Stimulated activated CD4-positive, alpha-beta T cell treated with anti-CD3 and anti-CD28 coated beads, Interleukin-12 subunit alpha, Interleukin-12 subunit beta, amount 100 ng/mL, for 48 hours (primary cell): ENCODE results near the gene CBX2.
"Not testable (repeated sequence)": the region's sequence is repeated elsewhere in the genome, so short reads cannot be mapped to it uniquely, and the experiment has no call there.

ENCODE experiments used
- DNase-seq, 3 donors: peaks; one replicate each; pipeline ENCODE4 v3.0.0-alpha.2; 2020; ENCODE audit warnings: low read depth in 2 of 3, low spot score in 1 of 3

CBX2 gene

DNA sequence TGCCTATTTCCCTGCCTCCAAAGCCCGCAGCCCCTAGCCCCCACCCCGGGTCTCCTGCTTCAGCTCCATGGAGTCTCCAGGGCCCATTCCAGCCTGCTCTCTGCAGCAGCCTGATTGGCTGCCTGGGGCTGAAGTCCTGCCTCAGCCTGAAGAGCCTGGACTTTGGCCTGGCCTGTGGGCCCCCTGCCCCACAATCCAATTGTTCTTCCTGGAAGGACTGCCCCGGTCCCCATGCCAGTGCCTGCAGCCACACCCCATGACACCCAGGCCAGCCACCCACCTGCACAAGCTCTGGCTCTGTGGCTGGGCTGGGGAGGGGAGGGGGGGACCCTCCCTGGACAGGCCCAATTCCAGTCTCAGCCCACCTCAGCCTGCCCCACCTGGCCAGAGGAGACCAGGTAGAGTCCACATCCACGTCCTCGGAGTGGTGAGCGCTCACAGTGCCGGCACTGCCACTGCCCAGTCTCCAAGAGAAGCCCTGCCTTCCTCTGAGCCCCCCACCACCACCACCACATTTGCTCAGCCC, 34.9 kb upstream of the CBX2 start:
- DNase-seq: no peak

DNA sequence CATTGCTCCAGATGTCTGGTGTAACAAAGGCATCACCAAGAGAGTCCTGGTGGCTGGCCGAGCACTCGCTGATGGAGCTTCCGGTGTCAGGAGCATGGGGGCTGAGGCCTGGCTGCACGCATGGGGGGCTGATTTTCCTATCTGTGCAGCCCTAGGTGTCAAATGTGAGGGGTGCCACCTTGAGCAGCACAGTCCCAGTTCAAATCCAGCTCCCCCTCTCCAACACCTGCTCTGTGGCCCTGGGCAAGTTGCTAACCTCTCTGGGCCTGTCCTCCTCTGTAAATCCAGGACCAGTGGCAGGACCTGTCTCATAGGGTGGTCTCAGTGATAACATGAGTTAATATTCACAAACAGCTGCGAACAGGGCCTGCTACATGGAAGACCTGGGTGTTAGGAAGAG, 34.3 kb upstream of the CBX2 start:
- DNase-seq: no peak

DNA sequence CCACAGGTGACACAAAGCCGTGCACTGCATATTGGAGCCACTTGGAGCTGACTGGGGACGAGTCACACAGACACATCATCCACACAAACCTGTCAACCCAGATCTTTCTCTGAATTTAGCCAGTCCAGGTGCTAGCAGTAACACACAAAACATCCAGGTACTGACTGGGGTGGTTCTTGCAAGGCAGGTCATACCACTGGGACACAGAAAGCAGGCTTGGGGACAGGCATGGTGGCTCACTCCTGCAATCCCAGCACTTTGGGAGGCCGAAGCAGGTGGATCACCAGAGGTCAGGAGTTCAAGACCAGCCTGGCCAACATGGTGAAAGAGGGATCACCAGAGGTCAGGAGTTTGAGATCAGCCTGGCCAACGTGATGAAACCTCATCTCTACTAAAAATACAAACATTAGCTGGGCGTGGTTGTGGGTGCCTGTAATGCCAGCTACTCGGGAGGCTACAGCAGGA, 32.3 kb upstream of the CBX2 start:
- no peak for DNase-seq

DNA sequence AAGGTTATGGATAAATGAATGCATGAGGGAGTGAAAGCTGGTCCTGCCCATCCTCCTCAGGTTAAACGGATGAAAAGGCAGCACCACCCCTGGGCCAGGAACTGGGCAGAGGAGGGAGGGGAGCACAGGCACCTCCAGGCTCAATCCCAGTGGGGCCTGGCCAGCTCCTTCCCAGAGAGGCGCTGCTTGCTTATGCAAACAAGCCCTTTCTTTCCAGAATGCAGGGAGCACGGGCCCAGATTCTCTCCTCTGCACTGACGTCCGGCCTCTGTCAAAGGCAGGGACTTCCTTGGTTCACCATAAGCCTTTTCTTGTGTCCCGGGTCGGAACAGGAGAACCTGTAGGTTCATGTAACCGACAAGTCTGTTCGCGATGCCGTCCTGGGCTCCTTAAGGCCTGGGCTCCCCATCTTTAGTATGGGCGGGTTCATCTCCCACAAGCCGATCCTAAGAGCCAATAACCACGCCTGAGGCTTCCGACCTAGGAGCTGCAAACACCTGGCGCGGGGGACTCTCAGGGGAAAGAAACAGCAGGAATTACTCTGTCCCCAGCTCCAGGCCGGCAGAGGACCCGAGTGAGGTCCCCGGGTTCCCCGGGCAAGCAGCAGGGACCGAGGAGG, 30.9 kb upstream of the CBX2 start:
- no peak for DNase-seq

DNA sequence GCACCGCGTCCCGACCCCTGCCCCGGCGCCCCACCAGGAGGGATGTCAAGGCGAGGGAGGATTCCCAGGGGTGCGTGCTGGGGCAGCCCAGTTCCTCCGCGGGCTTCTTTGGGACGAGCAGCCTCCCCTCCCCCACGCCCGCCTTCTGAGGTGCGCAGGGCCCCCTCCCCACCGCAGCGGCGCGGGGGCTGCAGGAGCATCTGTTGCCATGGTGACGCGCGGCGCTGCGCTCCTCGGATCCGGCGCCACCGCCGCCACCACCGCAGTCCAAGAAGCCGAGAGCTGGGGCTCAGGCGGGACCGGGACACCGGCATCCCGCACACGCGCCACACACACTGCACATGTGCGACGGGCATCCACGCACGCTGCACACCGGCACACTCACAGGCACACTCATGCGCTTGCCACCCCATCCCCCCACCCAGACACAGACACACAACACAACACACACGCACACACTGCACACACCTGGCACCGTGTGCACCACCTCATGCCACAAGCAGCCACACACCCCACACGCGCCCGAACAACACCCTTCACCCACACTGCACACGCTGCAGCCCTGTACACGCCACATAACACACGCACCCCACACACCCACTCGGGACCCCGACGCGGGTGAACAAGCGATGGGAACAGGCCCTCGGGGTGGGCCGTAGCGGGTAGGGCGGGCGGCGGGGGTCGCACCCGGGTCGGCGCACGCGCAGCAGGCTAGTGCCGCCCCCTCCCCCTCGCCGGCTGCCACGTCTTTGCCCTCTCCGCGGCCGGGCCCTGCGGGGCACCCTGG, 30.2 kb upstream of the CBX2 start:
- DNase-seq: no peak

DNA sequence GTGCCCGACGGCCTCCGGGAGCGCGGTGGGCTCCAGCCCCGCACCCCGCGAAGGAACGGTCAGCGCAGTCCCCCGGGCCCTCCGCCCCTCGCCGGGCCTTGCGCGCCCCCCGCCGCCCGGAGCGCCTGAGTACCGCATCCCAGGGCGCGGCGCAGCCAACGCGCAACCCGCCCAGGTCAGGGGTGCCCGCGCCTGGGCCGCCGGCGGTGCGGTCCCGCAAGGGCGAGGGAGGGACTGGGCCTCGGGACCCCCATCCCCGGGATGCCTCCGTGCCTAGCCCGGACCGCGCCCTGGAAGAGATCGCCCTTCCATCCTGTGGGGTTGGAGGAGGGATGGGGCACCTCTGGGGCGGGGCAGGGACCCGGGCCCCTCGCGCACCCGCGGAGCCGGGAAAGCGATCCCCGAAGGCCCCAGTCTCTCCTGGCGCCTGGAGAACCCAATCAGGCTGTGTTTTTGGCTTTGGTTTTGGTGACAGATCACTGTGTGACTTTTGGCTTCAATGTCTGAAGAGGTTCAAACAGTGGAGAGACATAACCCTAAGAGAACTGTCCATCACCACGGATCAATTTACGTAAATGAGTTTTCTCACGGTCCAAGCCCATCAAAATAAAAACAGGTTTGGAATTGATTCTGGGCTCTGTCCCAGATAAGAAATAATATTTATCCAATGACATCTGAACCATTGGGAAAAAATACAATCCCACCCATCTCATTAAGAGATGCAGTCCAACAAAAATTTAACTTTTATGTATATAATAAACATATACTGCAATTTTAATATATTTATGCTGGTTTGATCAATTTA, 29.5 kb upstream of the CBX2 start:
- DNase-seq: no peak

DNA sequence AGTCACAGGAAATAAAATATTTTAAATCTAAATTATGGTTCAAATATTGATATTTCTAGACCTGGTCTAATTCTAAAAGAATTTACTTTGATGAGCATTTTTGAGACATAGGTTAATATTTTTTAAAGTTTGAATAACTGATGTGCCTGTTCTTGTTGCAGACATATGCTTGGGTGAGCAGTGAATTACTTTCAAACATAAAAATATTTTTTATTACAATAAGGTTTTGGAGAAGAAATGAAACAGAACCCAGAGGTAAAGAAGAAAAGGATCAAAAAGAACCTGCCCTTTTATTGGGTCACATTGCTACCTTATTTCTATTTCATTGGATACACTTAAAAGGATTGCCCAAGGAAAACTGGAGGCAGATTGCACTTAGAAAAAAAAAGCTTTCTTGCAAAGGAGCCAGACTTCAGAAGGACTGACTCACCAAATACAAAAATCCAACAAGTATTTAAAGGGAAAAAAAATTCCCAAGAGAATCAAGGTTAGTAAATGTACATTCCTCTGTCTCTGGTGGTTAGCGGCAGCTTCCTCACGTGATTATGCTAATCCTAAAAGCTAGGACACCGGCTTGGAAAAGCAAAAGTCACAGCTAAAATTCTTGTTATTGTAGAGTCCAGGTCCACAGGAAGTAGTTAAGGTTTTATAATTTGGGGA, 28.7 kb upstream of the CBX2 start:
- DNase-seq: no peak

DNA sequence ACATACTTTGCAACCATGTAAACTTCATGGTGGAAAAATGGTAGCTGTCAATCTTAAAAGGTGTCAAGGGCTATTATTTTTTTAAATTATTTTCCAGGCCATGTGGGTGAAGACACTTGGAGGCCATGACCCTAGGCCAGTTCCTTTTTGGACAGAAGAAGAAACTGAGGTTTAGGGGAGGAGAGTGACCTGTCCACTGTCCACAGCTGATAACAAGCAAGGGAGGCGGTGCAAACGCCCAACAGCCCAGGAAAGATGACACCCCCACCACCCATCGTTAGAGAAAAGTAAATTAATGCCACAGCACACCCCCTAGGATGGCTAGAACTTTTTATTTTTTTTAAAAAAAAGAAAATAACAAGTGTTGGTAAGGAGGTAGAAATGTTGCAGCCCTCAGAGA, 28.0 kb upstream of the CBX2 start:
- no peak for DNase-seq

DNA sequence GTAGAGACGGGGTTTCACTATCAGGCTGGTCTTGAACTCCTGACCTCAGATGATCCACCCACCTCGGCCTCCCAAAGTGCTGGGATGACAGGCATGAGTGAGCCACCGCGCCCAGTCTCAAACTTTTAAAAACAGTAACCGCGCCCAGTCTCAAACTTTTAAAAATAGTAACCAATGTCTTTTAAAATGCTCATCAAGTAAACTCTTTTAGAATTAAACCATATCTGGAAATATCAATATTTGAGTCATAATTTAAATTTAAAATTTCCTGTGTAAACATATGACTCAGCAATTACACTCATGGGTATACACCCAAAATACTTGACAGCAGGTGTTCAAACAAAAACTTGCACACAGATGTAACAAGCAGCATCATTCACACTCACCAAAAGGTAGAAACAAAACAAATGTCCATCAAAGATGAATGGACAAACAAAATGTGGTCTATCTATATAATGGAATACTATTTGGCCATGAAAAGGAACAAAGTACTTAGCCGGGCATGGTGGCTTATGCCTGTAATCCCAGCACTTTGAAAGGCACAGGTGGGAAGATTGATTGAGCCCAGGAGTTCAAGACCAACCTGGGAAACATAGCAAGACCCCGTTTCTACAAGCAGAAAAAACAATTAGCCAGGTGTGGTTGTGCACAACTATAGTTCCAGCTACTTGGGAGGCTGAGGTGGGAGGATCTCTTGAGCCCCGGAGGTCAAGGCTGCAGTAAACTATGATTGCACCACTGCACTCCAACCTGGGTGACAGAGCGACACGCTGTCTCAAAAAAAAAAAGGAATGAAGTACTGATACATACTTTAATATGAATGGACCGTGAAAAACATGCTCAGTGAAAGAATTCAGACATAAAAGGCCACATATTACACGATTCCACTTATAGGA, 27.1 kb upstream of the CBX2 start:
- DNase-seq: no peak

DNA sequence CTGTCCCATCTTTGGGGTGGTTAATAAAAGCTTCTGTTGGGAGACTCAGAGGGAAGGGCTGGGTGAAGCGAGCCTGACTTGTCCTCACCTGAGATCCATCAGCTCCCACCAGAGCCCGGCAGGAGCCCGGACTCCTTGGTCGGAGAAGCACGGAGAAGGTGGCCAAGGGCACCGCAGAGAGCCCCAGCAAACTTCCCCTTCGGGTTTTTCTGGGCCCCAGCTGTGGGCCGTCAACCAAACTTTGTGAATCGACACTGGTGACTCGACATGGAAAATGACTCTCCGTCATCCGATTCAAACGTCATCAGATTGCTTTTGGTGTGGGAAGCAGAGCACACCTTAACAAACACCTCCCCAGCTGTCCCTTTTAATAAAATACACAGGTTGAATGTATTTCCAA, 25.8 kb upstream of the CBX2 start:
- no peak for DNase-seq

DNA sequence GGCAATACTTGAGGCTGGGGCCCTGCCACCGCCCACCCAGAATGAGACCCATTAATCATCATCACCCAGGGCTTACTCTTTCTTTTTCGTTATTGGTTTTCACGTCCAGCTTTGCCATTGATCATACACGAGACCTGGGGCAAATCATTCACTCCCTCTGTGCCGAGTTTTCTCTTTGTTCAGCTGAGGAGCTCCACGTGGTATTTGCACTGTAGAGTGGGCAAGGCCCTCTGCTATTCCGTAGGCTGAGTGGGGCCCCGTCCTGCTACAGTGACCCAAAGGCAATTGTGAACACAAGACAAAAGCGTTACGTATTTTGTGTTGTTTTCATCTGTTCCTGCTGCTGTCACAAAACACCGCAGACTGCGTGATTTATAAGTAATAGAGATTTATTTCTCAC, 23.6 kb upstream of the CBX2 start:
- DNase-seq: no peak

DNA sequence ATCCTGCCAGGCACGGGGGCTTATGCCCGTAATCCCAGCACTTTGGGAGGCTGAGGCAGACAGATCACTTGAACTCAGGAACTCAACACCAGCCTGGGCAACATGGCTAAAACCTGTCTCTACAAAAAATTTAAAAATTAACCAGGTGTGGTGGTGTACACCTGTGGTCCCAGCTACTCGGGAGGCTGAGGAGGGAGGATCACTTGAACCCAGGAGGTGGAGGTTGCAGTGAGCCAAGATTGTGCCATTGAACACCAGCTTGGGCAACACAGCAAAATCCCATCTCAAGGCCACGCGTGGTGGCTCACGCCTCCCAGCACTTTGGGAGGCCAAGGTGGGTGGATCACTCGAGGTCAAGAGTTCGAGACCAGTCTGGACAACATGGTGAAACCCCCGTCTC, 23.0 kb upstream of the CBX2 start:
- not testable (repeated sequence) for DNase-seq

DNA sequence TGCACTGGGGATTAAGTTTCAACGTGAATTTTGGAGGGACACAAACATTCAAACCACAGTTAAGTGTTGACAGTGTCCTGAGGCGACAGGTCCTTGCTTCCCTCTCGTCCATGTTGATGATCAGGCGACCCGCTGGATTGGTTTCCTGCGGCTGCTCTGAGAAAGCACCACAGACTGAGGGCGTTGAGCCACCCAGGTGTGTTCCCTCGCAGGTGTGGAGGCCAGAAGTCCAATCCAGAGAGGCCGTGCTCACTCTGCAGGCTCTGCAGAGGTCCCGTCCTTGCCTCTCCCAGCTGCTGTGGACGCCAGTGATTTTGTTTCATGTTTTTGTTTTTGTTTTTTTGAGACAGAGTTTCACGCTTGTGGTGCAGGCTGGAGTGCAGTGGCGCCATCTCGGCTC, 22.4 kb upstream of the CBX2 start:
- no peak for DNase-seq

DNA sequence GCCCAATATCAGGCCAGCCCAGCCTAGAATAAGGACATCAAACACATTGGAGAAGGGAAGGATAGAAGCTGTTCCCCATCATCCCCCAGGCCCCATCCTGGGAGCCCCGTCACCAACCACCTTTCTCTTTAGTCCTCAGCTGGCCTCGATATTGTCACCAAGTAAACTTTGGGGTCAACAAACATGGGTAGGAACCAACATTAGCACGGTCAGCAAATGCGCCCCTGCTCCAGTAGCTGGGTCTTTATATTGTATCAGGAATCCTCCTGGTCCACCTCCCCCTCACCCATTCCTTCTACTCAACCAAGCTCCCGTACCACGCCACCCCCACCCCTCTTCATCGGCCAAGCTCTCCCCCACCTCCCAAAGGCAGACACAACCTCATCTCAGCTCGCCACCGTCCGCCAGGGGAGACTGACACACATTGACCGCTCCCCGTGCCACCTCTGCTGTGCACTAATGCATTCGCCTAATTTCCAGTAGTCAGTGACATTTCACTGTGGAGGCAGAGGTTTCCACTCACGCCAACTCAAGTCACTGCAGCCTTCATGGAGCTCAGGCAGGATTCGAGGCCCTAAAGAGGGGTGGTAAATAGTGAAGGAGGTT, 20.7 kb upstream of the CBX2 start:
- DNase-seq: no peak

DNA sequence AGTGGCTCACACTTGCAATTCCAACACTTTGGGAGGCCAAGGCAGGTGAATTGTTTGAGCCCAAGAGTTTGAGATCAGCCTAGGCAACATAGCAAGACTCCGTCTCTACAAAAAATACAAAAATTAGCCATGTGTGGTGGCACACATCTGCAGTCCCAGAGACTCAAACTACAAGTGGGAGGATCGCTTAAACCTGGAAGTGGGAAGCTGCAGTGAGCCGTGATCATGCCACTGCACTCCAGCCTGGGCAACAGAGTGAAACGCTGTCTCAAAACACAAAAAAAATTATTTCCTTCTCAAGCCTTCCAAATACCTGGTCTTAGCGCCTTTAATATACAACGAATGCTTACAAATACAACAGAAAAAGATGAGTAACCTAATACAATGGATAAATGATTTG, 19.7 kb upstream of the CBX2 start:
- no peak for DNase-seq

DNA sequence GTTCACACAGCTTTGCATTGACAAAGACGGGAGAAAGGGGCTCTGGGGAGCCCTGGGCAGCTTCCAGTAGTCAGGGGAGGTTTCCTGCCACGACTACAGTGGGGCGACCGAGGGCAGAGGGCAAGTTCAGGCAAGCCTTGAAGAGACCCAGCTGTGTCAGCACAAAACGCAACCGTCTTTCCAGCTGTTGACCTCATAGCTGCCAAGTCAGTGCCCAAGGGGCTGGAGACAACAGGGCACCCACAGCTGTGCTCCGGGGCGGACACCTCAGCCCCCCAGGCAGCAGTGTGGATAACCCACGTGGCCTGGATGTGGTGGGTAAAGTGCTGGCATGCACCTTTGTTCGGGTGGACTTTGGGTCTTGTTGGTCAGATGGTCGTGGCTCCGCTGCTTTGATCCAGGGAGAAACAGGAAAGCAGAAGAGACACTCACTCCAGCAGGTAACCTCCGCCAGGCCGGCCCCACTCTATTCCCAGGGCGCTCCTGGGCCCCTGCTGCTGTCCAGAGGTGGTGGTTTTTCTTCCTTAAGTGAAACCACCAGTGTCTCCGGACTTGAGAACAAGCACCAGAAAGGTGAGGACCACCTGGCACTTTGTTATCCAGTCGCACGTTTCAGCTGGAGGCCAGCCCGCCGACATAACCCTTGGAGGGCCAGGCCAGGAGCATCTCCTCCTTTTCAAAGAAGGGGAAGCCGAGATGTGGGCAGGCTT, 17.6 kb upstream of the CBX2 start:
- DNase-seq: no peak

DNA sequence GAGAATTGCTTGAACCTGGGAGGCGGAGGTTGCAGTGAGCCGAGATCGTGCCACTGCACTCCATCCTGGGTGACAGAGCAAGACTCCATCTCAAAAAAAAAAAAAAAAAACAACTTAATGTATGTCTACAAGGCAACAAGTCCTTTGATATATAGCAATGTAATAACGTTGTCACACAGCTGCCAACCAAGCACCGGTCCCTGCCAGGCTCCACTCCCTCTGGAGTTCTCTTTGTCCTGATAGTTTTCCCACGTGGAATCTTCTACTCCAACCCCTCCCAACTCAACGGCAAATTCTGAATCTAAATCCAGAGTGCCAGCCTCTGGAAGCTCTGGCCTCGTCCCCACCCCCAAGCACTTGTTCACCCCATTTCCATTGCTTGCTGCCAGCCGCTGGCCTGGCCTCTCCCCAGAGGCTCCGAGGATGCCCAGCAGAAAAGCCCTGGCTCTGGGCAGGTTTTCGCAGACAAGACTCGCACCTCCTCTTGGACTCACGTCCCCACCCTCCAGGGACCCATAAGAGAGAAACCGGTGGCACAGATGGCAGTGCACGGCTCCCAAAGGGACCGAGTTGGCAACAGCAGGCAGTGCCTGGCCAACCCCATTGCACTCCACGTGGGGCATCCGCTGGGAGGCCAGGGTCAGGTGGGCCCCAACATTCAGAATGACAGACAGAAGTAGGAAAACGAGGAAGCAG, 15.9 kb upstream of the CBX2 start:
- no peak for DNase-seq

DNA sequence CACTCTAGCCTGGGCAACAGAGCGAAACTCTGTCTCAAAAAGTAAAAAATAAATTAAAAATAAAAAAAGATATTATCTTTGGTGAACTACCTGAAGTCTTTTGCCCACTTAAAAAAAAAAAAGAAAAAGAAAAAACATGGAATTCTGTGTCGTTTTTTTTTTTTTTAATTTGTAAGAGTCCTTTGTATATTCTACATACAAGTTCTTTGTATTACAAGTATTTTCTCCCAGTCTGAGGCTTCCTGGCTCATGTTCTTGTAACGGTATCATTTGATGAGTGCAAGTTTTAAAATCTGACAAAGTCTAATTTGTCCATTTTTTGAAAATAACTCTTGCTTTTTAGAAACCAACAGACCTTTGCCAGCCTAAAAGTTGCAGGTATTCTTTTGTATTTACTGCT, 12.2 kb upstream of the CBX2 start:
- DNase-seq: no peak
